Activated naive CD8-positive, alpha-beta T cell treated with anti-CD3 and anti-CD28 coated beads, Interleukin-2, amount 50 U/mL, for 24 hours (primary cell): ENCODE data around the gene TENM4.
"Not testable (repeated sequence)": the region's sequence is repeated elsewhere in the genome, so short reads cannot be mapped to it uniquely, and the experiment has no call there.

Experiments
- ATAC-seq: fragments of 150-1000 bp; cut with Tn5 transposase; one replicate; pipeline ENCODE4 v1.10.0; 2021
- DNase-seq: peaks from one replicate; pipeline ENCODE4 v3.0.0; 2021
- H3K27ac Mint-ChIP-seq: one replicate; pipeline ENCODE4 v1.8.0; 2021; ENCODE audit warnings: mild to moderate bottlenecking, mixed read lengths
- H3K27me3 Mint-ChIP-seq: one replicate; pipeline ENCODE4 v1.8.0; 2021; ENCODE audit warnings: mixed read lengths
- H3K36me3 Mint-ChIP-seq: one replicate; pipeline ENCODE4 v1.8.0; 2021; ENCODE audit warnings: low read depth, mixed read lengths
- H3K4me1 Mint-ChIP-seq: one replicate; pipeline ENCODE4 v1.8.0; 2021; ENCODE audit warnings: mixed read lengths
- H3K4me3 Mint-ChIP-seq: one replicate; pipeline ENCODE4 v1.8.0; 2021; ENCODE audit warnings: mild to moderate bottlenecking, moderate library complexity, mixed read lengths
- H3K9me3 Mint-ChIP-seq: one replicate; pipeline ENCODE4 v1.8.0; 2021; ENCODE audit warnings: mixed read lengths

Gene TENM4

DNA sequence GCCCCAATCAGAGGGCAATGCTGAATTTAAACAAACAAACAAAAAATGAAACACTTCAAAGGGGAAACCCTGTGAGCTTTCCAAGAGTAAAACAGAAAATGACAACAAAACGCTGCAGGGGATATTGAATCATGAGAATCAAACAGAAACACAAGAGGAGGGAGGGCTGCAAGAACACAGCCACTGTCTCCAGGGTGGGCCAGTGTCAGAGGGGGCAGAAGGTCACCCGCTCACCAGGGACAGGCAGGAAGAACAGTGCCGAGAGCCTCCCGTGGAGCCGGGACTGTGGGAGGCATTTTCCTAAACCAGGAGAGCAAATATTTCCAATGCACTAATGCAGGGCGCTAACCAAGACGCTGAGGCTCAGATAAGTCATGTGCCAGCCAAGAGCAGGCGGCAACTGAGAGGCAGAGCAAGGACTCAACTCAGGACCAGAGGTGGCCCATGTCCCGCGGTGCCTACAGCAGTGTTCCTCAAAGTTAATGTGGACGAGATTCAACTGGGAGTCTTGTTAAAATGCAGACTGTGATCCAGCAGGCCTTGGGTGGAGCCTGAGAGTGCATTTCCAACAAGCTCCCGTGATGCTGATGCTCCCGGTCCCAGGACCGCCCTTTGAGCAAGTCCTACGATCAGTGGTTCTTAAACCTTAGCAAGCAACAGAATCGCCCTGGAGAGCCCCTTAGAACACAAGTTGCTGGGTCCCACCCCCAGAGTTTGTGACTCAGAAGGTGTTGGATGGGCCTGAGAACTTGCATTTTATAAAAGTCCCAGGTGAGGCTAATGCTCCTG is 197.2 kb downstream of the TENM4 start:
- Mint-ChIP-seq H3K9me3 (no peaks in the 10 kb centered on the region), H3K27me3 (peaks cover 5% of the 10 kb centered on the region), H3K27ac (no peak overlapping the region), H3K4me1 (no peaks in the 10 kb centered on the region), H3K4me3 (no peak overlapping the region), H3K36me3 (no peaks in the 10 kb centered on the region)
- no peak for DNase-seq
- no peak for ATAC-seq

DNA sequence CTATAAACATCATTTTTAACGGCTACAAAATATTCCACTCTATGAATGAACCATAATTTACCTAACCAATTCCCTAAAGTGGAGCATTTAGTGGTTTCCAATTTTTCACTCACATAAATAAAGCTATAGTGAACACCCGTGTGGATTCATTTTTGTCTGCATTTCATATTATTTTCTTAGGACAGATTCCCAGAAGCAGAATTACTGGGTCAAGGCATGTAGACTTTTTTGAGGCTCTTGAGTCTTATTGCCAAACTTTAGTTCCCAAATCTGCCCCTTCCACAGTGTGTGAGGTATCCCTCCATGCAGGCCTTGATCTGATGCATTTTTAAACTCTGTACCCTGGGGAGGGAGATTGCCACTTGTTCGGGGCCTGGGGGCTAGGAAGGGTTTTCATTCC is 198.2 kb downstream of the TENM4 start:
- ATAC-seq (no peak), DNase-seq (no peak)
- Mint-ChIP-seq H3K27me3 (peaks cover 5% of the 10 kb centered on the region), H3K4me3 (no peak overlapping the region), H3K27ac (no peak overlapping the region), H3K9me3 (no peaks in the 10 kb centered on the region), H3K36me3 (no peaks in the 10 kb centered on the region), H3K4me1 (no peaks in the 10 kb centered on the region)

DNA sequence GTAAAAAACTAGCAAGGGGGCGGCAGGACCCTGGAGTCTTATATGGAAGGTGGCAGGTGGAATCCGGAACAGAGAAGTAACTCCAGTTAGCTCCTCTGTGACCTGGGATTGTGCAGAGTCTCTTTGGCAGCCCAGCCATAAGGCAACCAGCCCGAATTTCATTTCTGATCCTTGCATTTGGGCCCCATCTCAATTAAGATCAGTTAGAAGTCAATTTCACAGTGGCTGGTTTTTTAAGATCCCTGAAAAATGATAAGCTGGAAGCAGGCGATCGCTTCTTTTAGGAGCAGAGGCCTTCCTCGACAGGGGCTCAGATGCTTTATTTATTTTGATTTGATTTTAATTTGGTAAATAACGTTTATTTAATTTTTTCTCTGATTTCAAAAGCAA is 199.0 kb downstream of the TENM4 start:
- H3K27ac Mint-ChIP-seq = no peak overlapping the region
- ATAC-seq = no peak
- no peaks in the 10 kb centered on the region for H3K36me3 Mint-ChIP-seq
- no peak overlapping the region for H3K4me3 Mint-ChIP-seq
- H3K27me3 Mint-ChIP-seq = peaks cover 5% of the 10 kb centered on the region
- no peaks in the 10 kb centered on the region for H3K4me1 Mint-ChIP-seq
- H3K9me3 Mint-ChIP-seq = no peaks in the 10 kb centered on the region
- DNase-seq = no peak

DNA sequence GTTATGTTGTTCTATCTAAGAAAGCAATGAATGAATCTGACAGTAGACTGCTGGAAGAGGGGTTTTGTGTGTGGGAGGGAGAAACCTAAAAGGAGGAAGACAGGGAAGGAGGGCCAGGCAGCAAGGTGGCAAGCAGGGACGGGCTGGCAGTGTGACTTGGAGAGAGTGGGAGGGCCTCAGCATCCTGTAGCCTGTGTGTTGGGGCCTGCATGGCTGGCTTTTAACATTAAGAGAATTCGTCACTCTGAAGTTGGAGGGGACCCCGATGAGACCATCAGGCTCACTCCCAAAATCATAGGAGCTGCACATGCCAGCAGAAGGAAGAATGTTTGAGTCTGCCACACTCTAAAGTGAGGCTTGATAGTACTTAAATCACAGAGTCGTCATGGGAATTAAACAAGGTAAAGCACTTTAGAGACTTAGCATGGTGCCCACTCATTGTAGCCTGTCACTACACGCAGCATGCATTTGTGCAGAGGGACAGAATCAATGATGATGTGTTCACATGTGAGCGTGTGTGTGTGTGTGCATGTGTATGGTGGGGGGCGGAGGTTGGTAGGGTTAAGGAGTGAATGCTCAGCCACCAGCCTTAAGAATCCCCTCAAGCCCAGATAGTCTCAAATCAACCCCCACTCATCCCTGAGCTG is 199.5 kb downstream of the TENM4 start:
- H3K9me3 Mint-ChIP-seq = no peaks in the 10 kb centered on the region
- ATAC-seq = no peak
- no peak for DNase-seq
- peaks cover 5% of the 10 kb centered on the region for H3K27me3 Mint-ChIP-seq
- H3K4me1 Mint-ChIP-seq = no peaks in the 10 kb centered on the region
- no peak overlapping the region for H3K27ac Mint-ChIP-seq
- no peaks in the 10 kb centered on the region for H3K36me3 Mint-ChIP-seq
- H3K4me3 Mint-ChIP-seq = no peak overlapping the region

DNA sequence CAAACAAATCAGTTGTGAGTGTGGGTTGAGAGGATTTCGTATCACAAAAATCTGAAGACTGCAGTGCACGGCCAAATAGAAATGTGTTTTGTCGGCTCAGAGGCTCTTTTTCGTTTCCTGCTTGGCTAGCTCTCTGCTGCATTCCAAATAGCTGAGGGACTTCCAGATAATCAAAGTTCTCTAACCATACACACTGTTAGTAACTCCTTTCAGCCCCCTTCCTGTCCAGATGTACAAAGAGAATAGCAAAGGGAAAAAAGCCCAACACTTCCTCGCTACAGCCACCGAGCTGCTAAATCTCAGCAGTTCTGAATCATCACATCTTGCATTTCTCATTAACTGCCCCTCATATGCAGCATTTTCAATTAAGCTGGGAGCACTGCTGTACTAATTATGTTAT is 203.1 kb downstream of the TENM4 start:
- H3K4me3 Mint-ChIP-seq = no peak overlapping the region
- peaks cover 5% of the 10 kb centered on the region for H3K27me3 Mint-ChIP-seq
- H3K27ac Mint-ChIP-seq = no peak overlapping the region
- DNase-seq (no peak), ATAC-seq (no peak)
- H3K4me1 Mint-ChIP-seq = no peaks in the 10 kb centered on the region
- H3K36me3 Mint-ChIP-seq = no peaks in the 10 kb centered on the region
- H3K9me3 Mint-ChIP-seq = no peaks in the 10 kb centered on the region

DNA sequence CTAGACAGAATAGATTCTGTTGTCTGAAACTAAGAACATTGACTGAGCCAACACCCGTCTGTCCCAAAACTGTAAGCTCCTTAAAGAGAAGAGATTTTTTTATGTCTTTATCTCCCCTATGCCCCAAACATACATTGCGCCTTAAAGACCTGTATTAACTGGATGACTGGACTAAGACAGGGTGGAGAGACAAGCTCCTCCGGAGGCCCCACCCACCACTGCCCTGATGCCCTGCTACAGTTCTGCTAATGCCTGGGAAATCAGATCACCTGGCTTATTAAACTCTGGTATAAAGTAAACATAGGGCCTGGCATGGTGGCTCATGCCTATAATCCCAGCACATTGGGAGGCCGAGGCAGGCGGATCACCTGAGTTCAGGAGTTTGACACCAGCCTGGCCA is 203.7 kb downstream of the TENM4 start:
- ATAC-seq (no peak), DNase-seq (no peak)
- Mint-ChIP-seq H3K4me3 (no peak overlapping the region), H3K27me3 (peaks cover 5% of the 10 kb centered on the region), H3K4me1 (no peaks in the 10 kb centered on the region), H3K9me3 (no peaks in the 10 kb centered on the region), H3K27ac (no peak overlapping the region), H3K36me3 (no peaks in the 10 kb centered on the region)

DNA sequence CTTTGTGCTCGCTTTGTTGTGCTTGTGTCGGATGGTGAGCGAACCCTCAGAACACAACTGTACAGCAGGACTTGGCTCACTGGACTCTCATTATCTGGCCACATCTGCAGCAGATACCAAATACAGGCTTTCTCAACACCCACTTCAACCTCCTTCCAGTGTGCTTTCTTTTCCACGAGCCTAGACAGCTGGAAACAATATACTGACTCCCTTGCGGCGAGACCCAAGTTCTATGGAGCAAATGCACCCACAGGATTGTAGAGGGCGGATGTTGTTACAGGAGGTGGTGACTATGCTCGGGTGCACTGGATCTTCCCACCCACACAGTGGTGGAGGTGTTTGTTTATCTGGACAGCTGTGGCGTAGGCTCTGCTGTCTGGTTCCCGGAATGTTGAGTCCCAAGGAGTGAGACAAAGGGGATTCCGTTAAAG is 204.3 kb downstream of the TENM4 start:
- no peak overlapping the region for H3K27ac Mint-ChIP-seq
- no peak for ATAC-seq
- H3K36me3 Mint-ChIP-seq = no peaks in the 10 kb centered on the region
- H3K4me3 Mint-ChIP-seq = no peak overlapping the region
- H3K4me1 Mint-ChIP-seq = no peaks in the 10 kb centered on the region
- no peak for DNase-seq
- peaks cover 5% of the 10 kb centered on the region for H3K27me3 Mint-ChIP-seq
- no peaks in the 10 kb centered on the region for H3K9me3 Mint-ChIP-seq

DNA sequence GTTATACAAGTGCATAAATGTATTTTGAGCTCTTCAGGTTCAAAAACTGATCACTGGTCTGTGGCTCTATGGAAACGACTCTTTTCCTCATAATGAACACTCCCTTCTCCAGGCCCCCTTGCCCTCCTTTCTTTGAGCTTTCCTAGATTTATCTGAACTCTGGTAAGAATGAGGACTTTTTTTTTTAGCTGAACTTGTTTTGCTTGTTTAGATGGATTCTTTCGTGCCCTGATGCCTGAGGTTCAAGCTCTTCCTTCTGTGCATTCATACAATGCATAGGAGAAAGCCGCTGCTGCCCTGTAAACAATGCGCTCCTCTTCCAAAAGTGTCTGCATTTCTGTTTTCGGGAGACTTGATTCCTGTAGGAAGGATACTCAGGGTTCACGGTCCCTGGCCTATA is 205.1 kb downstream of the TENM4 start:
- Mint-ChIP-seq H3K36me3 (no peaks in the 10 kb centered on the region), H3K27ac (no peak overlapping the region), H3K27me3 (no peaks in the 10 kb centered on the region), H3K9me3 (no peaks in the 10 kb centered on the region), H3K4me3 (no peak overlapping the region), H3K4me1 (no peaks in the 10 kb centered on the region)
- DNase-seq = no peak
- no peak for ATAC-seq

DNA sequence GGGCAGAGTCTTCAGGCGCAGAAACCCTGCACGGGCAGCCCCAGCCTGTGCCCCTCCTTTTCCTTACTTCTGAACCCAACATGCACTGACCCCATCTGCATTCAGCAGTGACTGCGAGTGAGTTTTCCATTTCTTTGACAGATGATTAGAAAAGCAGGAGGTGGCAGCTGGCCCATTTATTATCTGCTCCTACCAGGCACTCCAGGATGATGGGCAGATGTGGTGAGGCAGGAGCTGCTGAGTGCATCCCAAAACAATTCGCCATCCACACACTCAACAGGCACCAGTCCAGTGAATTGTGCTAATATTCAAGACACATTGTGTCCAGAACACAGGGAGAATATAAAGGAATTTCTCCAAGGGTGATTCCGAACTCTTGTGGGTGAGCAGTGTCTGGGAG is 208.5 kb downstream of the TENM4 start:
- Mint-ChIP-seq H3K4me3 (no peak overlapping the region), H3K27me3 (no peaks in the 10 kb centered on the region), H3K4me1 (no peaks in the 10 kb centered on the region), H3K36me3 (no peaks in the 10 kb centered on the region), H3K27ac (no peak overlapping the region), H3K9me3 (no peaks in the 10 kb centered on the region)
- ATAC-seq (no peak), DNase-seq (no peak)

DNA sequence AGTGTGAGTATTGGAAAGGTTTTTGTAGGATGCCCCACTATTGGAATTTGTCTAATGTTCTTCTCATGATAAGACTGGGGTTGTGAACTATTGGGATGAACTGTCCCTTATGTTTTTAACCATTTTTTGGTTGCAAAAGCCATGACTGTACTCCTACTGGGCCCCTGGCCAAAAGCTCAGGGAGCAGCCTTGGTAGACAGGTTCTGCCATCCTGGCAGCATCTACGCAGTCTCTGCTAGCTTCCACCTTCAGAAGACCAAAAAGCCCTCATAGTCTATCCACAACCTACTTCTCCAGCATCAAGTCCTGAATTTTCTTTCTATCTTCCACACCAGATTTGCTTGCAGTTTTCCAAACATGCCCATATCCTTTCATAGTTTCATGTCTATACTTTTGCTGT is 211.8 kb downstream of the TENM4 start:
- ATAC-seq (no peak), DNase-seq (no peak)
- no peak overlapping the region for H3K4me3 Mint-ChIP-seq
- H3K4me1 Mint-ChIP-seq = no peaks in the 10 kb centered on the region
- H3K27me3 Mint-ChIP-seq = no peaks in the 10 kb centered on the region
- H3K27ac Mint-ChIP-seq = no peak overlapping the region
- no peaks in the 10 kb centered on the region for H3K9me3 Mint-ChIP-seq
- no peaks in the 10 kb centered on the region for H3K36me3 Mint-ChIP-seq

DNA sequence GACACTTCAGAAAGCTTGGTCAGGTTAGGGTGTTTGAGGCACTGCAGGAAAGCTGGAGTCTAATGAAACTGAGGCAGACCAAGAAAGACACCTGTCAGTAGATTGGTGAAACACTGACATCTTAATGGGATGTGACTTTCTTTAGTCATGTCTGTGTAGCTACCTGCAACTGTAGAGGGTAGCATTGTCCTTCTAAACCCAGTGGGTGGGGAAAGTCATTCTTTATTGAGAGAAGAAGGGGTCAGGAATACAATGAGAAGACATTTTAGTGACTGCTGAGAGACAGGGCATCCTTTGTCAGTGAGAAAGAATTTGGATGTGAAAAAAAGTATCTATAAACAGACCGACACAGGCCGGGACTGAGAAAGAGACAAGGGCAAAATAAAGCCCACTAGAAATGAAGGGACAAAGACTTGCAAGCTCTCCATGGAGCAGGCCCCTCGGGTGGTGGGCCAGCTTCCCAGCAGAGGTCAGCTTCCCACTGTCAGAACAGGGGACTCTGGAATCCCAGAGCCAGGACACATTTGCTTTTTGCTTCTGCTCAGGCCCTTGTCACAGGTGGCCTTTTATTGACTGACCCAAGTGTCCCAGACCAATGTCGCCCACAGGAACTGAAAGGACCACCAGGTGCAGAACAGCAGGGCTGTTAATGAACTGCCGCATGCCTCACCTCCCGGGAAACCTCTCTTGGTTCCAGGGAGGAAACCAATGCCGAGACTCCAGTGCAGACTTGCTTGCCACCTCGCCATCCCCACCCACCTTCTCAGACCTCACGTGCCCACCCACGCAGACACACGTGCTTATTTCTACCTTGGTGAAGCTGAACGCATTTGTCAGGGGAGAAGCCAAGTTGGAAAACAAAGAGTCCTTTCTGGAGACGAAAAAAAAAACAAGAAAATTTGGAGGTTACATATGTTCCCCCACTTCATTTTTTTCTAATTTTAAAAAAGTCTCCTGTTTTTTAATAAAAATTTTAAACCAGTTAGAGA is 212.8 kb downstream of the TENM4 start:
- ATAC-seq (no peak), DNase-seq (no peak)
- H3K4me3 Mint-ChIP-seq = no peak overlapping the region
- no peaks in the 10 kb centered on the region for H3K36me3 Mint-ChIP-seq
- H3K27ac Mint-ChIP-seq = no peak overlapping the region
- H3K4me1 Mint-ChIP-seq = no peaks in the 10 kb centered on the region
- no peaks in the 10 kb centered on the region for H3K9me3 Mint-ChIP-seq
- no peaks in the 10 kb centered on the region for H3K27me3 Mint-ChIP-seq

DNA sequence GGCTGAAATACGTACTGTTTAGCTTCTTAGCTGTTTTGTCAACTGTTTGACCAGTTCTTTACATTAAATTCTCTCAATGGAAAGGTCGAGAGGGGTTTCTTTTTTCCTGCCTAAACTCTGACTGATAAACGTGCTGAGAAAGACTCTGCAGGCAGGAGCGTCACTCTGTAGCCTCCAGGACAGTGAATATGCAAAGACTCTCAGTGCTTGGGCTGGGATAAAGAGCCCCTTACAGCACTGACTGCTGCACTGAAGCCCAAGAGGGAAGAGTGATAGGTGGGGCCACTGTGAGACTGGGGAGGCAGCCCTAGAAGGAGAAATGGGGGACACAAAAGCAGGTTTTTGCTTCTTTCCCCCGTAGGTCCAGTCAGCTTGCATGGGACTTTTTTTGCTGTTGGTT is 213.5 kb downstream of the TENM4 start:
- Mint-ChIP-seq H3K27ac (no peak overlapping the region), H3K36me3 (no peaks in the 10 kb centered on the region), H3K27me3 (no peaks in the 10 kb centered on the region), H3K4me3 (no peak overlapping the region), H3K9me3 (peaks cover 4% of the 10 kb centered on the region), H3K4me1 (no peaks in the 10 kb centered on the region)
- ATAC-seq (no peak), DNase-seq (no peak)

DNA sequence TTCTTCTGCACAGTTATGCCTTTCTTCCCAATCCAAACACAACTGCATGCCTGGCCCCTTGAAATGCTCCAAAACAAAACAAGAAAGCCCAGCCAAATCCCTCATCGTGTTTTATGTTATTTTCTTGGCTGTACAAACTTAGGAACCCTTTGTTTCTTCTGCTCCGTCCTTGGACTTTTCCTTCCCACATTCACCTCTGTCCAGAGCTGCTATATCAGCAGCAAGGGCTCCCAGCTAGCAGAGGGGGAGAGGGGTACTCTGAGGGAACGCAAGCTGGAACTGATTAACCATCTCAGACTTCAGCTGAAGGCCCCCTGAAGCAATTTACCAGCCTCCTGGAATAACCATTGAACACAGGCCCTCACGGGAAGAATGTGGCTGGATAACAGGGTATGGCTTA is 214.7 kb downstream of the TENM4 start:
- no peak overlapping the region for H3K4me3 Mint-ChIP-seq
- no peaks in the 10 kb centered on the region for H3K36me3 Mint-ChIP-seq
- ATAC-seq (no peak), DNase-seq (no peak)
- no peaks in the 10 kb centered on the region for H3K4me1 Mint-ChIP-seq
- H3K9me3 Mint-ChIP-seq = peaks cover 4% of the 10 kb centered on the region
- H3K27ac Mint-ChIP-seq = no peak overlapping the region
- H3K27me3 Mint-ChIP-seq = no peaks in the 10 kb centered on the region

DNA sequence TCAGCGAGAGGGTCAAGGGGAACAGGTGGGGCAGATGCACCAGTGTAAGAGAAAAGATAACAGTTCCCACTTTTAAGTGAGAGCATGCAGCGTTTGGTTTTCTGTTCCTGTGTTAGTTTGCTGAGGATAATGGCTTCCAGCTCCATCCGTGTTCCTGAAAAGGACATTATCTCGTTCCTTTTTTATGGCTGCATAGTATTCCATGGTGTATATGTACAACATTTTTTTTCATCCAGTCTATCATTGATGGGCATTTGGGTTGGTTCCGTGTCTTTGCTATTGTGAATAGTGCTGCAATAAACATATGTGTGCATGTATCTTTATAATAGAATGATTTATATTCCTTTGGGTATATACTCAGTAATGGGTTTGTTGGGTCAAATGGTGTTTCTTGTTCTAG is 218.7 kb downstream of the TENM4 start:
- H3K36me3 Mint-ChIP-seq, H3K27ac Mint-ChIP-seq, H3K27me3 Mint-ChIP-seq, H3K4me3 Mint-ChIP-seq, DNase-seq, H3K9me3 Mint-ChIP-seq, H3K4me1 Mint-ChIP-seq, ATAC-seq: not testable (repeated sequence)
